ENCODE measurements around the gene SNX30. TPM values are rescaled to one million over a fixed set of nuclear protein-coding genes. Genes with fewer than 3 reads are reported as not detected.

SNX30 gene
- polyA plus RNA-seq, 1 donor = 22.4 TPM

GRCh38 chr9:112864982-112865381 is 114.4 kb downstream of the SNX30 start:
- Histone ChIP-seq H3K9me3 (ENCODE audit: control insufficient read depth, low read depth, low read length) (peaks cover 4% of the 10 kb centered on the region), H3K27ac (ENCODE audit: low read length) (no peak overlapping the region), H3K36me3 (ENCODE audit: control insufficient read depth, insufficient read depth, low read length) (peaks cover 49% of the 10 kb centered on the region), H3K27me3 (ENCODE audit: control insufficient read depth, insufficient read depth, low read length) (no peaks in the 10 kb centered on the region), H3K4me3 (ENCODE audit: low read length) (no peak overlapping the region), H3K4me1 (ENCODE audit: control insufficient read depth, insufficient read depth, low read length) (peaks cover 9% of the 10 kb centered on the region)
- WGBS (ENCODE audit: insufficient coverage, low lambda C conversion rate) = no CpG with 5 or more reads among the region's 7 CpGs
- DNase-seq = no peak

- peaks cover 54% of the 10 kb centered on the region for H3K36me3 ChIP-seq (ENCODE audit: control insufficient read depth, insufficient read depth, low read length)
- WGBS (ENCODE audit: insufficient coverage, low lambda C conversion rate) = 100% methylated on average over 1 of the region's 1 CpG
- H3K4me1 ChIP-seq (ENCODE audit: control insufficient read depth, insufficient read depth, low read length) = peaks cover 9% of the 10 kb centered on the region
- H3K27ac ChIP-seq (ENCODE audit: low read length) = no peak overlapping the region
- H3K4me3 ChIP-seq (ENCODE audit: low read length) = no peak overlapping the region
- peaks cover 4% of the 10 kb centered on the region for H3K9me3 ChIP-seq (ENCODE audit: control insufficient read depth, low read depth, low read length)
- DNase-seq = peak in 1 of 2 donors; percentile 19
- H3K27me3 ChIP-seq (ENCODE audit: control insufficient read depth, insufficient read depth, low read length) = no peaks in the 10 kb centered on the region
Observed at GRCh38 chr9:112866662-112867274, 116.2 kb downstream of the SNX30 start.

GRCh38 chr9:112867275-112867991 is 116.9 kb downstream of the SNX30 start:
- H3K36me3 ChIP-seq (ENCODE audit: control insufficient read depth, insufficient read depth, low read length) = peaks cover 56% of the 10 kb centered on the region
- peak; percentile 57 to 86 for DNase-seq
- peaks cover 9% of the 10 kb centered on the region for H3K4me1 ChIP-seq (ENCODE audit: control insufficient read depth, insufficient read depth, low read length)
- H3K9me3 ChIP-seq (ENCODE audit: control insufficient read depth, low read depth, low read length) = peaks cover 4% of the 10 kb centered on the region
- peak overlapping the region; percentile 58 for H3K27ac ChIP-seq (ENCODE audit: low read length)
- H3K4me3 ChIP-seq (ENCODE audit: low read length) = no peak overlapping the region
- H3K27me3 ChIP-seq (ENCODE audit: control insufficient read depth, insufficient read depth, low read length) = no peaks in the 10 kb centered on the region
- WGBS (ENCODE audit: insufficient coverage, low lambda C conversion rate) = 0% methylated on average over 1 of the region's 3 CpGs

GRCh38 chr9:112868461-112868860 is 117.9 kb downstream of the SNX30 start:
- Histone ChIP-seq H3K36me3 (ENCODE audit: control insufficient read depth, insufficient read depth, low read length) (peaks cover 54% of the 10 kb centered on the region), H3K27ac (ENCODE audit: low read length) (no peak overlapping the region), H3K4me1 (ENCODE audit: control insufficient read depth, insufficient read depth, low read length) (peaks cover 9% of the 10 kb centered on the region), H3K27me3 (ENCODE audit: control insufficient read depth, insufficient read depth, low read length) (no peaks in the 10 kb centered on the region), H3K4me3 (ENCODE audit: low read length) (no peak overlapping the region), H3K9me3 (ENCODE audit: control insufficient read depth, low read depth, low read length) (peaks cover 4% of the 10 kb centered on the region)
- no peak for DNase-seq
- WGBS (ENCODE audit: insufficient coverage, low lambda C conversion rate) = 93% methylated on average over 2 of the region's 10 CpGs

- Histone ChIP-seq H3K4me1 (ENCODE audit: control insufficient read depth, insufficient read depth, low read length) (peaks cover 9% of the 10 kb centered on the region), H3K9me3 (ENCODE audit: control insufficient read depth, low read depth, low read length) (peaks cover 4% of the 10 kb centered on the region), H3K27me3 (ENCODE audit: control insufficient read depth, insufficient read depth, low read length) (no peaks in the 10 kb centered on the region), H3K36me3 (ENCODE audit: control insufficient read depth, insufficient read depth, low read length) (peaks cover 52% of the 10 kb centered on the region), H3K27ac (ENCODE audit: low read length) (no peak overlapping the region), H3K4me3 (ENCODE audit: low read length) (no peak overlapping the region)
- WGBS (ENCODE audit: insufficient coverage, low lambda C conversion rate) = no CpG with 5 or more reads among the region's 8 CpGs
- DNase-seq = no peak
Observed at GRCh38 chr9:112869041-112869529, 118.5 kb downstream of the SNX30 start.

- Histone ChIP-seq H3K27me3 (ENCODE audit: control insufficient read depth, insufficient read depth, low read length) (no peaks in the 10 kb centered on the region), H3K4me1 (ENCODE audit: control insufficient read depth, insufficient read depth, low read length) (peaks cover 9% of the 10 kb centered on the region), H3K27ac (ENCODE audit: low read length) (no peak overlapping the region), H3K9me3 (ENCODE audit: control insufficient read depth, low read depth, low read length) (peaks cover 4% of the 10 kb centered on the region), H3K4me3 (ENCODE audit: low read length) (no peak overlapping the region), H3K36me3 (ENCODE audit: control insufficient read depth, insufficient read depth, low read length) (peaks cover 45% of the 10 kb centered on the region)
- DNase-seq = no peak
- 93% methylated on average over 3 of the region's 5 CpGs for WGBS (ENCODE audit: insufficient coverage, low lambda C conversion rate)
Observed at GRCh38 chr9:112869917-112870316, 119.4 kb downstream of the SNX30 start.

GRCh38 chr9:112870556-112870955 is 120.0 kb downstream of the SNX30 start:
- peaks cover 9% of the 10 kb centered on the region for H3K4me1 ChIP-seq (ENCODE audit: control insufficient read depth, insufficient read depth, low read length)
- no CpG with 5 or more reads among the region's 6 CpGs for WGBS (ENCODE audit: insufficient coverage, low lambda C conversion rate)
- H3K27ac ChIP-seq (ENCODE audit: low read length) = no peak overlapping the region
- H3K36me3 ChIP-seq (ENCODE audit: control insufficient read depth, insufficient read depth, low read length) = peaks cover 46% of the 10 kb centered on the region
- no peak for DNase-seq
- H3K4me3 ChIP-seq (ENCODE audit: low read length) = no peak overlapping the region
- peaks cover 4% of the 10 kb centered on the region for H3K9me3 ChIP-seq (ENCODE audit: control insufficient read depth, low read depth, low read length)
- H3K27me3 ChIP-seq (ENCODE audit: control insufficient read depth, insufficient read depth, low read length) = no peaks in the 10 kb centered on the region

GRCh38 chr9:112872019-112872418 is 121.5 kb downstream of the SNX30 start:
- Histone ChIP-seq H3K27ac (ENCODE audit: low read length) (no peak overlapping the region), H3K27me3 (ENCODE audit: control insufficient read depth, insufficient read depth, low read length) (no peaks in the 10 kb centered on the region), H3K9me3 (ENCODE audit: control insufficient read depth, low read depth, low read length) (no peaks in the 10 kb centered on the region), H3K4me1 (ENCODE audit: control insufficient read depth, insufficient read depth, low read length) (peaks cover 9% of the 10 kb centered on the region), H3K4me3 (ENCODE audit: low read length) (no peak overlapping the region), H3K36me3 (ENCODE audit: control insufficient read depth, insufficient read depth, low read length) (peaks cover 45% of the 10 kb centered on the region)
- WGBS (ENCODE audit: insufficient coverage, low lambda C conversion rate) = no CpG with 5 or more reads among the region's 4 CpGs
- DNase-seq = no peak

- H3K36me3 ChIP-seq (ENCODE audit: control insufficient read depth, insufficient read depth, low read length) = peaks cover 41% of the 10 kb centered on the region
- H3K4me1 ChIP-seq (ENCODE audit: control insufficient read depth, insufficient read depth, low read length) = no peaks in the 10 kb centered on the region
- no peak for DNase-seq
- no CpG with 5 or more reads among the region's 4 CpGs for WGBS (ENCODE audit: insufficient coverage, low lambda C conversion rate)
- no peak overlapping the region for H3K4me3 ChIP-seq (ENCODE audit: low read length)
- no peaks in the 10 kb centered on the region for H3K27me3 ChIP-seq (ENCODE audit: control insufficient read depth, insufficient read depth, low read length)
- H3K27ac ChIP-seq (ENCODE audit: low read length) = no peak overlapping the region
- no peaks in the 10 kb centered on the region for H3K9me3 ChIP-seq (ENCODE audit: control insufficient read depth, low read depth, low read length)
Observed at GRCh38 chr9:112873773-112874405, 123.3 kb downstream of the SNX30 start.

- Histone ChIP-seq H3K36me3 (ENCODE audit: control insufficient read depth, insufficient read depth, low read length) (peaks cover 22% of the 10 kb centered on the region), H3K4me3 (ENCODE audit: low read length) (no peak overlapping the region), H3K9me3 (ENCODE audit: control insufficient read depth, low read depth, low read length) (no peaks in the 10 kb centered on the region), H3K4me1 (ENCODE audit: control insufficient read depth, insufficient read depth, low read length) (no peaks in the 10 kb centered on the region), H3K27me3 (ENCODE audit: control insufficient read depth, insufficient read depth, low read length) (no peaks in the 10 kb centered on the region), H3K27ac (ENCODE audit: low read length) (no peak overlapping the region)
- DNase-seq = no peak
- no CpG with 5 or more reads among the region's 2 CpGs for WGBS (ENCODE audit: insufficient coverage, low lambda C conversion rate)
Observed at GRCh38 chr9:112878752-112879151, 128.2 kb downstream of the SNX30 start.

Measured in large intestine (tissue), 3 donors.